Measurements from ENCODE around the gene RNF223. TPM values are rescaled to one million over a fixed set of nuclear protein-coding genes. Genes with fewer than 3 reads are reported as not detected.

The RNF223 gene
- total and polyA plus RNA-seq, 8 donors, result 0.05 to 0.37 (median 0.16) TPM; not detected in 2

GRCh38 chr1:1023700-1024099, 50.4 kb downstream of the RNF223 start:
- FAIRE-seq (no peak), ATAC-seq (no peak), DNase-seq (peak in 1 of 6 donors; percentile 76)
- H3K36me3 ChIP-seq, result no peaks in the 10 kb centered on the region
- peak overlapping the region in 1 of 4 donors; percentile 8 for H3K4me3 ChIP-seq
- no peaks in the 10 kb centered on the region for H3K27me3 ChIP-seq
- H3K27ac ChIP-seq, result peak overlapping the region; percentile 73 to 83 (median 74)
- intact Hi-C loops (cut with DNase I), result no loop called here
- 64 to 70% methylated on average over 13 of the region's 13 CpGs for WGBS, 2 donors
- TF ChIP-seq CTCF (IDR thresholded peaks at IDR 0.05), result no peak
- no peaks in the 10 kb centered on the region for H3K9me3 ChIP-seq
- peaks cover 0 to 8% (median 6%) of the 10 kb centered on the region in 3 donors for H3K4me1 ChIP-seq

GRCh38 chr1:1022302-1023009, 51.6 kb downstream of the RNF223 start:
- intact Hi-C loops (cut with DNase I), result no loop called here
- peaks cover 0 to 8% (median 6%) of the 10 kb centered on the region in 3 donors for H3K4me1 ChIP-seq
- no peak overlapping the region for H3K4me3 ChIP-seq
- H3K27me3 ChIP-seq, result no peaks in the 10 kb centered on the region
- no peaks in the 10 kb centered on the region for H3K9me3 ChIP-seq
- H3K36me3 ChIP-seq, result no peaks in the 10 kb centered on the region
- no peak for TF ChIP-seq CTCF (IDR thresholded peaks at IDR 0.05)
- WGBS, 2 donors, result 89 to 91% methylated on average over 27 of the region's 27 CpGs
- ATAC-seq (no peak), DNase-seq (peak in 1 of 6 donors; percentile 34), FAIRE-seq (no peak)
- H3K27ac ChIP-seq, result no peak overlapping the region

GRCh38 chr1:1021920-1022259, 52.2 kb downstream of the RNF223 start:
- peaks cover 0 to 8% (median 6%) of the 10 kb centered on the region in 3 donors for H3K4me1 ChIP-seq
- H3K9me3 ChIP-seq, result no peaks in the 10 kb centered on the region
- ATAC-seq (no peak), FAIRE-seq (no peak), DNase-seq (peak in 1 of 6 donors; percentile 55)
- no peaks in the 10 kb centered on the region for H3K27me3 ChIP-seq
- no peak for TF ChIP-seq CTCF (IDR thresholded peaks at IDR 0.05)
- WGBS, 2 donors, result 81 to 83% methylated on average over 10 of the region's 10 CpGs
- no peak overlapping the region for H3K27ac ChIP-seq
- H3K4me3 ChIP-seq, result peak overlapping the region in 1 of 4 donors; percentile 79
- intact Hi-C loops (cut with DNase I), result no loop called here
- H3K36me3 ChIP-seq, result no peaks in the 10 kb centered on the region

GRCh38 chr1:1021010-1021919, 52.8 kb downstream of the RNF223 start:
- H3K9me3 ChIP-seq, result no peaks in the 10 kb centered on the region
- H3K27me3 ChIP-seq, result no peaks in the 10 kb centered on the region
- DNase-seq (peak in 5 of 6 donors; percentile 61 to 85 (median 70)), ATAC-seq (peak in 3 of 4 donors; percentile 16 to 42 (median 28)), FAIRE-seq (no peak)
- peak overlapping the region; percentile 60 to 86 (median 70) for H3K27ac ChIP-seq
- peaks cover 0 to 8% (median 6%) of the 10 kb centered on the region in 3 donors for H3K4me1 ChIP-seq
- peak overlapping the region; percentile 40 to 80 (median 73) for H3K4me3 ChIP-seq
- TF ChIP-seq CTCF (IDR thresholded peaks at IDR 0.05), result no peak
- no peaks in the 10 kb centered on the region for H3K36me3 ChIP-seq
- WGBS, 2 donors, result 34 to 44% methylated on average over 31 to 33 of the region's 33 CpGs
- intact Hi-C loops (cut with DNase I), result no loop called here

Other genes starting within 250 kb of the RNF223 start
- gene SAMD11, start 150.4 kb downstream of the RNF223 start, total RNA-seq, result 1 to 10 TPM in 5 of 6 donors, under 1 TPM in 1; 0.19 to 8.2 (median 2.0) TPM
- 10 to 100 TPM in 1 of 2 donors, 1 to 10 TPM in 1; 7.6 to 23.7 TPM for gene SAMD11, start 150.4 kb downstream of the RNF223 start, polyA plus RNA-seq
- 10 to 100 TPM; 23.3 to 43.9 (median 30.7) TPM for gene NOC2L, start 115.0 kb downstream of the RNF223 start, total RNA-seq
- 10 to 100 TPM; 79.3 to 86.5 TPM for gene NOC2L, start 115.0 kb downstream of the RNF223 start, polyA plus RNA-seq
- 10 to 100 TPM in 1 of 6 donors, 1 to 10 TPM in 5; 3.1 to 12.0 (median 5.9) TPM for gene KLHL17, start 113.7 kb downstream of the RNF223 start, total RNA-seq
- 10 to 100 TPM; 22.7 to 24.1 TPM for gene KLHL17, start 113.7 kb downstream of the RNF223 start, polyA plus RNA-seq
- 1 to 10 TPM in 2 of 6 donors, under 1 TPM in 4; 0.16 to 1.5 (median 0.40) TPM for gene PLEKHN1, start 107.8 kb downstream of the RNF223 start, total RNA-seq
- 1 to 10 TPM in 1 of 2 donors, under 1 TPM in 1; 0.52 to 2.8 TPM for gene PLEKHN1, start 107.8 kb downstream of the RNF223 start, polyA plus RNA-seq
- under 1 TPM in 2 of 6 donors, not detected in 4; 0.04 to 0.32 TPM for gene PERM1, start 92.2 kb downstream of the RNF223 start, total RNA-seq
- under 1 TPM; 0.15 to 0.35 TPM for gene PERM1, start 92.2 kb downstream of the RNF223 start, polyA plus RNA-seq
- 10 to 100 TPM; 13.2 to 29.4 (median 21.3) TPM for gene HES4, start 74.2 kb downstream of the RNF223 start, total RNA-seq
- gene HES4, start 74.2 kb downstream of the RNF223 start, polyA plus RNA-seq, result 10 to 100 TPM; 31.9 to 46.4 TPM
- 10 to 100 TPM in 2 of 6 donors, 1 to 10 TPM in 4; 4.3 to 19.4 (median 6.6) TPM for gene ISG15, start 60.8 kb downstream of the RNF223 start, total RNA-seq
- gene ISG15, start 60.8 kb downstream of the RNF223 start, polyA plus RNA-seq, result 10 to 100 TPM; 25.9 to 45.0 TPM
- 100 to 1,000 TPM in 1 of 6 donors, 10 to 100 TPM in 5; 40.5 to 107 (median 64.0) TPM for gene AGRN, start 54.2 kb downstream of the RNF223 start, total RNA-seq
- gene AGRN, start 54.2 kb downstream of the RNF223 start, polyA plus RNA-seq, result 100 to 1,000 TPM in 1 of 2 donors, 10 to 100 TPM in 1; 94.7 to 166 TPM
- gene C1orf159, start 41.8 kb upstream of the RNF223 start, total RNA-seq, result 1 to 10 TPM; 3.0 to 6.7 (median 4.0) TPM
- 10 to 100 TPM; 20.9 to 30.7 TPM for gene C1orf159, start 41.8 kb upstream of the RNF223 start, polyA plus RNA-seq
- gene TTLL10, start 99.6 kb upstream of the RNF223 start, total RNA-seq, result under 1 TPM in 5 of 6 donors, not detected in 1; 0.20 to 0.51 (median 0.38) TPM
- gene TTLL10, start 99.6 kb upstream of the RNF223 start, polyA plus RNA-seq, result 1 to 10 TPM; 1.0 to 1.6 TPM
- under 1 TPM in 3 of 6 donors, not detected in 3; 0.32 to 0.34 (median 0.34) TPM for gene TNFRSF18, start 132.3 kb upstream of the RNF223 start, total RNA-seq
- 1 to 10 TPM; 1.1 to 1.2 TPM for gene TNFRSF18, start 132.3 kb upstream of the RNF223 start, polyA plus RNA-seq
- gene TNFRSF4, start 139.8 kb upstream of the RNF223 start, total RNA-seq, result 1 to 10 TPM in 3 of 6 donors, under 1 TPM in 3; 0.26 to 1.6 (median 0.86) TPM
- 1 to 10 TPM; 2.8 to 5.0 TPM for gene TNFRSF4, start 139.8 kb upstream of the RNF223 start, polyA plus RNA-seq
- 10 to 100 TPM; 68.3 to 99.4 (median 74.2) TPM for gene SDF4, start 157.7 kb upstream of the RNF223 start, total RNA-seq
- 10 to 100 TPM; 74.0 to 96.6 TPM for gene SDF4, start 157.7 kb upstream of the RNF223 start, polyA plus RNA-seq
- 10 to 100 TPM in 3 of 6 donors, 1 to 10 TPM in 3; 6.2 to 13.4 (median 9.0) TPM for gene B3GALT6, start 157.9 kb upstream of the RNF223 start, total RNA-seq
- gene B3GALT6, start 157.9 kb upstream of the RNF223 start, polyA plus RNA-seq, result 1 to 10 TPM; 8.7 to 8.9 TPM
- gene C1QTNF12, start 172.4 kb upstream of the RNF223 start, total RNA-seq, result 1 to 10 TPM in 3 of 6 donors, under 1 TPM in 3; 0.43 to 1.7 (median 0.93) TPM
- 1 to 10 TPM; 2.5 to 4.8 TPM for gene C1QTNF12, start 172.4 kb upstream of the RNF223 start, polyA plus RNA-seq
- 10 to 100 TPM; 20.8 to 30.4 (median 22.3) TPM for gene UBE2J2, start 199.5 kb upstream of the RNF223 start, total RNA-seq
- 10 to 100 TPM; 34.1 to 44.5 TPM for gene UBE2J2, start 199.5 kb upstream of the RNF223 start, polyA plus RNA-seq
- gene SCNN1D, start 206.1 kb upstream of the RNF223 start, total RNA-seq, result 1 to 10 TPM in 5 of 6 donors, under 1 TPM in 1; 0.66 to 6.1 (median 1.6) TPM
- gene SCNN1D, start 206.1 kb upstream of the RNF223 start, polyA plus RNA-seq, result 10 to 100 TPM; 20.6 to 22.0 TPM
- 10 to 100 TPM; 15.2 to 31.4 (median 18.7) TPM for gene ACAP3, start 233.6 kb upstream of the RNF223 start, total RNA-seq
- 100 to 1,000 TPM in 1 of 2 donors, 10 to 100 TPM in 1; 76.0 to 133 TPM for gene ACAP3, start 233.6 kb upstream of the RNF223 start, polyA plus RNA-seq
- 10 to 100 TPM in 2 of 6 donors, 1 to 10 TPM in 4; 7.5 to 11.3 (median 9.7) TPM for gene PUSL1, start 234.3 kb upstream of the RNF223 start, total RNA-seq
- gene PUSL1, start 234.3 kb upstream of the RNF223 start, polyA plus RNA-seq, result 10 to 100 TPM; 14.6 to 23.2 TPM